ENCODE data around the gene HMGCL.

- TF ChIP-seq CREB5 (CRISPR knock-in tag; IDR thresholded peaks at IDR 0.05; ENCODE audit: low read depth) (no peak), PATZ1 (CRISPR knock-in tag; IDR thresholded peaks at IDR 0.05; ENCODE audit: borderline replicate concordance) (no peak), ZFP30 (CRISPR knock-in tag; IDR thresholded peaks at IDR 0.05) (no peak), SNAI2 (CRISPR knock-in tag; IDR thresholded peaks at IDR 0.05) (no peak), POU6F1 (CRISPR knock-in tag; IDR thresholded peaks at IDR 0.05; ENCODE audit: borderline replicate concordance, low read depth) (no peak), ZFP3 (CRISPR knock-in tag; IDR thresholded peaks at IDR 0.05) (no peak), CSDC2 (CRISPR knock-in tag; IDR thresholded peaks at IDR 0.05) (no peak), GLIS3 (CRISPR knock-in tag; IDR thresholded peaks at IDR 0.05) (no peak), ZC3H10 (CRISPR knock-in tag; IDR thresholded peaks at IDR 0.05) (no peak), TOX (CRISPR knock-in tag; IDR thresholded peaks at IDR 0.05; ENCODE audit: borderline replicate concordance) (no peak)
These were observed 40.4 kb downstream of the HMGCL start for GRCh38 chr1:23784846-23785245.
